ENCODE data around the gene MRPL23. TPM values are rescaled to one million over a fixed set of nuclear protein-coding genes. Genes with fewer than 3 reads are reported as not detected.

MRPL23 gene
- total and polyA plus RNA-seq, 12 donors, result 52.2 to 1,024 (median 184) TPM

DNA sequence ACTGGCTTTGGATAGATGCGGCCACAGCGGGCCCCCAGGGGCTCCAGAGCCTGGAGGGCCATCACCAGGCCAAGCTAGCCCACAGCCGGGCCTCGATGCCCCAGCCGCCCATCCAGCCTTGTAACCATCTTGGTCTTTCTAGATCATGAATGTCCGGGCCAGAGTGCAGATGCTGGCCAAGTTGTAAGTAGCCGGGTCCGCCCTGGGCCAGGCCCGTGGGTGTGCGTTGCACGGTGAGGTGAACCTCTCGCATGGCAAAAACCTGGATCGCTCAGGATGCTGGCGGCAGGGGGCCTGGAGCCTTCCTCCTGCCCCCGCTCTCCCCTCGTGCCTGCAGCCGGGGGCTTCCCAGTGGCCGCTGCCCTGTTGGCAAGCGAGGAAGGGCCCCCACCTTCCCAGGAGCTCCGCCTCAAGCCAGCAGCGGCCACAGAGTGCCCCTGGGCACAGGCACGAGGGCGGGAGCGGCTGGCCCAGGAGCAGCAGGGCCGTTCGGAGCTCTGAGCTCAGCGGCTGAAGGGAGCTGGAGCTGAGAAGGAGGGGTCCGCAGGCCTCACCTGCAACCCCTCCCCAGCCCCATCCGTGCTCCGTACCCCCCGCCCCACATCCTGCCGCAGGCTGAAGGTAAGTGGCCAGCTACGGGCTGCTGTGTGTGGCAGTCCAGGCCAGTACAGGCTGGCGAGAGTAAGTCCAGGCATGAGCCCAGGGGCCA, 10.9 kb upstream of the MRPL23 start:
- DNase-seq, result peak in 2 of 7 donors; percentile 5 to 13
- H3K36me3 ChIP-seq (replicated peaks in 1 of 2), result no peaks in the 10 kb centered on the region
- no peaks in the 10 kb centered on the region for H3K27me3 ChIP-seq
- 91 to 100% (median 93%) methylated on average over 4 to 34 of the region's 34 CpGs for WGBS, 4 donors
- TF ChIP-seq, protein P1, sequence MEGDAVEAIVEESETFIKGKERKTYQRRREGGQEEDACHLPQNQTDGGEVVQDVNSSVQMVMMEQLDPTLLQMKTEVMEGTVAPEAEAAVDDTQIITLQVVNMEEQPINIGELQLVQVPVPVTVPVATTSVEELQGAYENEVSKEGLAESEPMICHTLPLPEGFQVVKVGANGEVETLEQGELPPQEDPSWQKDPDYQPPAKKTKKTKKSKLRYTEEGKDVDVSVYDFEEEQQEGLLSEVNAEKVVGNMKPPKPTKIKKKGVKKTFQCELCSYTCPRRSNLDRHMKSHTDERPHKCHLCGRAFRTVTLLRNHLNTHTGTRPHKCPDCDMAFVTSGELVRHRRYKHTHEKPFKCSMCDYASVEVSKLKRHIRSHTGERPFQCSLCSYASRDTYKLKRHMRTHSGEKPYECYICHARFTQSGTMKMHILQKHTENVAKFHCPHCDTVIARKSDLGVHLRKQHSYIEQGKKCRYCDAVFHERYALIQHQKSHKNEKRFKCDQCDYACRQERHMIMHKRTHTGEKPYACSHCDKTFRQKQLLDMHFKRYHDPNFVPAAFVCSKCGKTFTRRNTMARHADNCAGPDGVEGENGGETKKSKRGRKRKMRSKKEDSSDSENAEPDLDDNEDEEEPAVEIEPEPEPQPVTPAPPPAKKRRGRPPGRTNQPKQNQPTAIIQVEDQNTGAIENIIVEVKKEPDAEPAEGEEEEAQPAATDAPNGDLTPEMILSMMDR (IDR thresholded peaks at IDR 0.05), result no peak
- TF ChIP-seq POLR2A (IDR thresholded peaks at IDR 0.05), result no peak
- H3K9me3 ChIP-seq (replicated peaks in 1 of 3), result no peaks in the 10 kb centered on the region
- H3K4me3 ChIP-seq, result no peak overlapping the region
- intact Hi-C loops (cut with DNase I), result no loop called here
- H3K4me1 ChIP-seq (replicated peaks in 1 of 2), result peaks cover 0 to 3% of the 10 kb centered on the region in 2 donors
- H3K27ac ChIP-seq, result no peak overlapping the region

DNA sequence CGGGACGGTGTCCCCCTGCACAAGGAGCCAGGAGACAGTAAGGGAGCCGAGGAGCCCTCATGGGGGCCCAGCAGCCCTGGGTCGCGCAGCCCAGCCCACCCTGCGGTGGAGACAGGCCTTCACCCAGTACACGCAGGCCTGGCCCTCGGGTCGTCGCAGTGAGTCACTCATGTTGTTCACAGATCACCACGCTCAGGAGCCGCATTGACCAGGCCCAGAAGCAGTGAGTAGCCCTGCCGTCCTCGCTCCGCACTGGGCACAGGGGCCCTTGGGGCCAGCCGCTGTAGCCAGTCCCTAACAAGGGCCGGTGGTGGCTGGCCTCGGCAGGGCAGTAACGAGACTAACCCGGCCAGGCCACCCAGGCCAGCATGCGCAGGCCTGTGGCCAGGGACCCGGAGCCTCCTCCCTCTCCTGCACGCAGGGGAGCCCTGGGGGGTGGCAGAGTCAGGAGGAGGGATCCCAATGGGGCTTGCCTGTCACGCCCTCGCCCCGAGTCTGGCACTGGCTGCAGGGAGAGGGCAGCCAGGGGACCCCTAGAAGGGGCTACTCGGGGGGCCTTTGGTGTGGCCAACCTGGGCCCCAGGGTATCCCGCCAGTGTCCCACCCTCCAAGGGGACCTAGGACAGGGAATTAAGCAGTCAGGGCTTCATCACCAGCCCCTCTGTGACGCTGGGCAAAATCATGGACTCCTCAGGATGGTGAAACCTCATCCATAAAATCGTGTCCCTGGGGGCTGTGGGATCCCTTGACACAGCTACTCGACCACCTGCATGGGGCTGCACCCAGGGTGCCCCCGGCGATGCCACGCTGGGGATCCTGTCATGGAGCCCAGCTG, 10.1 kb upstream of the MRPL23 start:
- peak in 2 of 7 donors; percentile 11 for DNase-seq
- intact Hi-C loops (cut with DNase I), result no loop called here
- H3K27ac ChIP-seq, result no peak overlapping the region
- no peak overlapping the region for H3K4me3 ChIP-seq
- H3K4me1 ChIP-seq (replicated peaks in 1 of 2), result no peaks in the 10 kb centered on the region
- no peaks in the 10 kb centered on the region for H3K36me3 ChIP-seq (replicated peaks in 1 of 2)
- H3K27me3 ChIP-seq, result no peaks in the 10 kb centered on the region
- H3K9me3 ChIP-seq (replicated peaks in 1 of 3), result no peaks in the 10 kb centered on the region
- WGBS, 4 donors, result 90 to 92% (median 90%) methylated on average over 10 to 34 of the region's 34 CpGs; no CpG with 5 or more reads in 1 of the 4 donors
- TF ChIP-seq, protein P1 (IDR thresholded peaks at IDR 0.05), result no peak
- no peak for TF ChIP-seq POLR2A (IDR thresholded peaks at IDR 0.05)

DNA sequence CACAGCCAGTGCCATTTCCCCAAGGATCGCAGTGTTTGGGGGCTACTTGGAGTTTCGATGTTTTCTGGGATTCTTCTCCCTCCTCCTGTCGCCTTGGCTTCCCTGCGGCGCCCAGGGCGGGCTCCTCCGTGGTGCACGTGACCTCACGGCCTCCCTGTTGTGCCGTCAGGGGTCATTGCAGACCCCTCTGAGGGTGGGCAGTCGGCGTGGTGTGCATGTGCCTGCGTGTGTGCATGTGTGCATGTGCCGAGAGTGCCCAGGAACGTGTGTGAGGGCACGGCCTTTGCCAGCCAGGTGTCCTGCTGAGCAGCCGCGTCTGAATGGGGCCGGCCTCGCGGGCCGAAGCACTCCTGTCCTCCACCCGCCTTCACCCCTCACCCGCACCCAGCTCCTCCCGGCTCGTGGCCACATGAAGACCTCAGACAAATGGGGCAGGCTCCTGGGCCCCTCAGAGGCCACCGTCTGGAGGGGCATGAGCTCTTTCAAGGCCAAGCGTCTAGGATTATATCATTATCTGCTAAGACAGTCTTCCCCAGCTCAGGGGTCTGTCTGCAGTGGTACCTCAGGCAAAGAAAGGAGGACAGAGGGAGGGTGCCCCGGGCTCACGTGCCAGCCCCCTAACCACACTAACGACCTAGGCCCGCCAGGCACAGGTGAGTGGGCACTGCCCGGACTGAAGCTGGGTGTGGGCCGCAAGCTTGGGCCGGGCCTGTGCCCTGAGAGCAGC, 9.4 kb upstream of the MRPL23 start:
- intact Hi-C loops (cut with DNase I), result loop anchor here in 1 of 2 donors (1.0 kb wide), 1 partner anchor 24 kb away; no protein-coding TSS in a partner anchor
- Histone ChIP-seq H3K36me3 (replicated peaks in 1 of 2) (no peaks in the 10 kb centered on the region), H3K4me3 (no peak overlapping the region), H3K27ac (no peak overlapping the region), H3K27me3 (no peaks in the 10 kb centered on the region), H3K9me3 (replicated peaks in 1 of 3) (no peaks in the 10 kb centered on the region), H3K4me1 (replicated peaks in 1 of 2) (no peaks in the 10 kb centered on the region)
- peak in 2 of 7 donors; percentile 4 to 11 for DNase-seq
- 87 to 92% (median 88%) methylated on average over 19 to 35 of the region's 35 CpGs for WGBS, 4 donors
- TF ChIP-seq, protein P1 (IDR thresholded peaks at IDR 0.05), result no peak
- no peak for TF ChIP-seq POLR2A (IDR thresholded peaks at IDR 0.05)

Data from adrenal gland (tissue), 12 donors.